SU-DHL-6 (cell line): ENCODE data around the gene SDK1.

Experiments used
- H2AFZ ChIP-seq: fragments of 200-600 bp; sonication (generic); 2 replicates; pipeline ENCODE4 v1.6.1; 2014; ENCODE audit warnings: low read depth, mild to moderate bottlenecking, moderate library complexity, mixed read lengths, antibody characterized with exemption, low read length; ENCODE audit not compliant: severe bottlenecking
- H3F3A ChIP-seq: fragments of 200-600 bp; shearing (Covaris generic); 2 replicates; pipeline ENCODE4 v1.6.0; 2016; ENCODE audit warnings: antibody characterized with exemption, mild to moderate bottlenecking; ENCODE audit not compliant: insufficient read depth
- H3K27ac ChIP-seq: fragments of 200-600 bp; sonication (generic); 2 replicates; pipeline ENCODE4 v1.5.1; 2016; ENCODE audit warnings: low read depth, mild to moderate bottlenecking, low read length, moderate library complexity, mixed read lengths
- H3K27me3 ChIP-seq: fragments of 200-600 bp; sonication (generic), shearing (Covaris generic); 2 replicates; pipeline ENCODE4 v1.6.0; 2014; ENCODE audit warnings: mild to moderate bottlenecking, low read length
- H3K36me3 ChIP-seq: fragments of 200-600 bp; sonication (generic); 2 replicates; pipeline ENCODE4 v1.6.1; 2014; ENCODE audit warnings: mild to moderate bottlenecking, low read length, mixed read lengths
- H3K4me2 ChIP-seq: fragments of 300-600, 200-600 bp; shearing (Covaris generic), sonication (generic); 2 replicates; pipeline ENCODE4 v1.6.0; 2014; ENCODE audit warnings: low read length, low read depth, mild to moderate bottlenecking; ENCODE audit not compliant: poor library complexity, severe bottlenecking
- H3K4me3 ChIP-seq: fragments of 200-600 bp; sonication (generic); 2 replicates; pipeline ENCODE4 v1.5.1; 2014; ENCODE audit warnings: antibody characterized with exemption, low read length, mild to moderate bottlenecking, mixed read lengths; ENCODE audit not compliant: insufficient read depth, poor library complexity, severe bottlenecking
- H3K79me2 ChIP-seq: fragments of 200-600 bp; sonication (generic); 2 replicates; pipeline ENCODE4 v1.6.1; 2014; ENCODE audit warnings: mild to moderate bottlenecking, low read length, moderate library complexity; ENCODE audit not compliant: insufficient read depth
- H3K9ac ChIP-seq: fragments of 200-600 bp; sonication (generic); 2 replicates; pipeline ENCODE4 v1.7.0; 2014; ENCODE audit warnings: mild to moderate bottlenecking, low read length
- H3K9me2 ChIP-seq: fragments of 200-600 bp; sonication (generic); replicated peaks from 2 replicates; pipeline ENCODE4 v1.6.1; 2014; ENCODE audit warnings: low read length; ENCODE audit not compliant: insufficient read depth
- H3K9me3 ChIP-seq: fragments of 200-600 bp; sonication (generic); 2 replicates; pipeline ENCODE4 v1.6.1; 2014; ENCODE audit warnings: low read length, mixed read lengths; ENCODE audit not compliant: insufficient read depth
- H4K20me1 ChIP-seq: fragments of 200-600 bp; sonication (generic); 2 replicates; pipeline ENCODE4 v1.6.1; 2014; ENCODE audit warnings: low read depth, mild to moderate bottlenecking, antibody characterized with exemption, low read length, moderate library complexity, mixed read lengths
- EZH2phosphoT487 ChIP-seq: fragments of 200-600 bp; sonication (generic), shearing (Covaris generic); conservative IDR thresholded peaks from 2 replicates; pipeline ENCODE4 v1.6.1; 2018; ENCODE audit warnings: mild to moderate bottlenecking, antibody characterized with exemption, low read length, moderate library complexity, mixed read lengths
- TF ChIP-seq, protein P1 (sequence below): fragments of 200-600 bp; sonication (generic); IDR thresholded peaks from one replicate; pipeline ENCODE4 v1.5.1; 2017; ENCODE audit warnings: antibody characterized with exemption, mild to moderate bottlenecking, low read length, moderate library complexity; ENCODE audit not compliant: insufficient read depth, poor library complexity, severe bottlenecking

Gene SDK1

DNA sequence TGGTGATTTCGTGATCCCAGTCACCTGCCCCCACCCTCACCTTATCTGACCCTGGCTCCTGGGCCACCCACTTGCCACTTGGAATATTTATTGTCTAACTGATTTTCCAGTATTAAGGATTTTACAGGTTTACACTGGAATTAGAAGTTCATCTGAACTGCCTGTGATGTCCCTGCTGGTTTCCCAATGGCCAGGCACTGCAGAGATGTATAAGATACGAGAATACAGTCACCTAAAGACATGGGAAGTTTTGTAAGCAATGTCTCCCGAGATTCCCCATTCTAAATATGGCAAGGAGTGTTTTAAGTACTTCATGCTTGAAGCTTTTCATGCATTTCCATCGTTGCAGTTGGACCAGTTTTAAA lies 592.7 kb downstream of the SDK1 start:
- Histone ChIP-seq H3K9me2 (no peaks in the 10 kb centered on the region), H3F3A (no peaks in the 10 kb centered on the region), H3K4me3 (no peak overlapping the region), H3K27ac (no peak overlapping the region), H3K36me3 (no peaks in the 10 kb centered on the region), H4K20me1 (no peaks in the 10 kb centered on the region), H3K79me2 (no peaks in the 10 kb centered on the region), H3K9ac (no peak overlapping the region), H3K4me2 (no peak overlapping the region), H2AFZ (no peak overlapping the region), H3K9me3 (no peaks in the 10 kb centered on the region), H3K27me3 (no peaks in the 10 kb centered on the region)
- TF ChIP-seq EZH2phosphoT487, result no peak
- TF ChIP-seq, protein P1, sequence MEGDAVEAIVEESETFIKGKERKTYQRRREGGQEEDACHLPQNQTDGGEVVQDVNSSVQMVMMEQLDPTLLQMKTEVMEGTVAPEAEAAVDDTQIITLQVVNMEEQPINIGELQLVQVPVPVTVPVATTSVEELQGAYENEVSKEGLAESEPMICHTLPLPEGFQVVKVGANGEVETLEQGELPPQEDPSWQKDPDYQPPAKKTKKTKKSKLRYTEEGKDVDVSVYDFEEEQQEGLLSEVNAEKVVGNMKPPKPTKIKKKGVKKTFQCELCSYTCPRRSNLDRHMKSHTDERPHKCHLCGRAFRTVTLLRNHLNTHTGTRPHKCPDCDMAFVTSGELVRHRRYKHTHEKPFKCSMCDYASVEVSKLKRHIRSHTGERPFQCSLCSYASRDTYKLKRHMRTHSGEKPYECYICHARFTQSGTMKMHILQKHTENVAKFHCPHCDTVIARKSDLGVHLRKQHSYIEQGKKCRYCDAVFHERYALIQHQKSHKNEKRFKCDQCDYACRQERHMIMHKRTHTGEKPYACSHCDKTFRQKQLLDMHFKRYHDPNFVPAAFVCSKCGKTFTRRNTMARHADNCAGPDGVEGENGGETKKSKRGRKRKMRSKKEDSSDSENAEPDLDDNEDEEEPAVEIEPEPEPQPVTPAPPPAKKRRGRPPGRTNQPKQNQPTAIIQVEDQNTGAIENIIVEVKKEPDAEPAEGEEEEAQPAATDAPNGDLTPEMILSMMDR, result no peak

DNA sequence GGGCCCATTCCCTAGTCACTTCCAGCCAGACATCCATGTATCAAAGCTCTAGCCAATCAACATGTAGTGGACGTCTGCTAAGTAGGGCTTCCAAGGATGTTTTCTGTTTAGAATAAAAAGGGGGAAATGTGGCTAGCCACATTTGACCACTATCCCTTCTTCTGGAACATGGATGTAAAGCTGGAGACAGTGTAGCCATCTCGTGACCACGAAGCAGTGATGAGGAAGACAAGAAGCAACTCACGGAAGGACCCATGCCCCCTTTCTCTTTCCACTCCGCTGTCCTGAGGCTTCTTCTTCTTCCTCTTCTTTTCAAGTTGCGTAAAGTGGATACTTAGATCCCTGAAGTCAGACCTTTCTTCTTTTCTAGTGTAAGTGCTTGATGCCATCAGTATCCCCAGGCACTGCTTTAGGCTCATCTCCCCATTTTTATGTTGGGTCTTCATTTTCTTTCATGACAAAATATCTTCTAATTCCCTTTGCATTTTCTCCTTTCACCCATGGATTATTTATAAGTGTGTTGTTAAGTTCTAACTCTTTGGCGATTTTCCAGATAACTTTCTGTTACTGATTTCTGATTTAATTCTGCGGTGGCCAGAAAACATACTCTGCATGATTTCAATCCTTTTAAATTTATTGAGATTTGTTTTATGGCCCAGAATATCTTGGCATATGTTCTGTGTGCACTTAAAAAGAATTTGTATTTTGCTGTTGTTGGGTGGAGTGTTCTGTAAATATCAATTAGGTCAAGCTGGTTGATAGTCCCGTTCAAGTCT lies 594.5 kb downstream of the SDK1 start:
- no peaks in the 10 kb centered on the region for H4K20me1 ChIP-seq
- H3K9me3 ChIP-seq, result no peaks in the 10 kb centered on the region
- no peaks in the 10 kb centered on the region for H3K9me2 ChIP-seq
- no peak for TF ChIP-seq EZH2phosphoT487
- TF ChIP-seq, protein P1, result no peak
- H3K27me3 ChIP-seq, result no peaks in the 10 kb centered on the region
- H3K36me3 ChIP-seq, result no peaks in the 10 kb centered on the region
- no peaks in the 10 kb centered on the region for H3F3A ChIP-seq
- H3K4me2 ChIP-seq, result no peak overlapping the region
- no peaks in the 10 kb centered on the region for H3K79me2 ChIP-seq
- H3K4me3 ChIP-seq, result no peak overlapping the region
- H2AFZ ChIP-seq, result no peak overlapping the region
- no peak overlapping the region for H3K27ac ChIP-seq
- H3K9ac ChIP-seq, result no peak overlapping the region

DNA sequence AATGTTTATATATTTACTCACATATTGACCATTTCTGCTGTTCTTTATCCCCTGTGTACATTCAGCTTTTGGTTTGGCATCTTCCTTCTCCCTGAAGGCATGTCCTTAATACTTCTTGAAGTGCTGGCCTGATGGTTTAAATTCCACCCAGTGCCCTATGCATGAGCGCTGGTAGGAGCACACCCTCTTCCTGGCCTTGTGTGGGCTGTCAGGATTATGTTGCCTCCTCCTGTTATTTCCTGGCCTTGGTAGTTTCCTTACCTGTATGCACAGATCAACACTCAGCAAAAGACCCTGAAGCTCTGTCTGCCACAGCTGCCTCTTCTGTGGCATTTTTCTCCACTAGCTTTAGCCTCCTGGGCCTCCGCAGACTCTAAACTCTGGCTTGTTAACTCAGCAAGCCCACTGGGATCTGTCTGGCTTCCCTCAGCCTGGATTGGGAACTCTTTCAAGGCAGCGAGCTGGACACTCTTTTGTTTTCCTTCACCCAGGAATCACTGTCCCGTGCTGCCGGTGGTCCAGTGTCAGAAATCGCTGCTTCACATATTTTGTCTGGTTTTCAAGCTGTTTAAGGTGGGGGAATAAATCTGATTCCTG lies 595.2 kb downstream of the SDK1 start:
- Histone ChIP-seq H3K27ac (no peak overlapping the region), H3K9me2 (no peaks in the 10 kb centered on the region), H3K9ac (no peak overlapping the region), H3K4me2 (no peak overlapping the region), H4K20me1 (no peaks in the 10 kb centered on the region), H2AFZ (no peak overlapping the region), H3K36me3 (no peaks in the 10 kb centered on the region), H3K79me2 (no peaks in the 10 kb centered on the region), H3K9me3 (no peaks in the 10 kb centered on the region), H3K4me3 (no peak overlapping the region), H3K27me3 (no peaks in the 10 kb centered on the region), H3F3A (no peaks in the 10 kb centered on the region)
- TF ChIP-seq EZH2phosphoT487, result no peak
- TF ChIP-seq, protein P1, result no peak
